Measurements from ENCODE around the gene QPRT. TPM values are rescaled to one million over a fixed set of nuclear protein-coding genes. Genes with fewer than 3 reads are reported as not detected.
A peak's percentile ranks its signal among the peaks of the same experiment; 100 is the strongest.
"Not testable (repeated sequence)": the region's sequence is repeated elsewhere in the genome, so short reads cannot be mapped to it uniquely, and the experiment has no call there.

QPRT gene
- total RNA-seq (under 1 TPM; 0.19 to 0.45 TPM), total RNA-seq (0 to 9.4 (median 1.1) reads per million in 172 experiments)
- polyA plus RNA-seq (2013, experiment 1 of 2) = 1.1 TPM
- 2.1 TPM for polyA plus RNA-seq (2013, experiment 2 of 2)

- no peaks in the 10 kb centered on the region for H3K9me3 Mint-ChIP-seq
- peak within 1 kb of the TSS; percentile 43 for H3K4me3 Mint-ChIP-seq
- peaks cover 17% of the 10 kb centered on the region for H3K4me1 Mint-ChIP-seq (ENCODE audit: low read depth)
- Histone ChIP-seq H3K27ac (ENCODE audit: low read depth in 1 of 2, low read length in 2 of 2) (peak within 1 kb of the TSS in 1 of 2 donors; percentile 21), H3K36me3 (ENCODE audit: insufficient read depth, low read length) (no peaks in the 10 kb centered on the region), H3K27me3 (ENCODE audit: control insufficient read depth in 1 of 2, insufficient read depth in 2 of 2, low read length in 2 of 2) (no peaks in the 10 kb centered on the region), H3K4me1 (ENCODE audit: insufficient read depth, low read length) (peaks cover 19% of the 10 kb centered on the region), H3K9me3 (ENCODE audit: control insufficient read depth in 1 of 2, insufficient read depth in 1 of 2, low read length in 2 of 2) (no peaks in the 10 kb centered on the region), H3K4me3 (ENCODE audit: low read length) (peak within 1 kb of the TSS; percentile 22)
- no peak for ATAC-seq (ENCODE audit: poor library complexity)
- no peaks in the 10 kb centered on the region for H3K27me3 Mint-ChIP-seq
- ChIA-PET CTCF (interaction anchor here (1.3 to 1.5 kb wide), 2 partner anchors 111 to 170 kb away, joined by 3 to 4 read pairs; partner anchors contain the start of gene KIF22), POLR2A (interaction anchor here (0.5 to 1.8 kb wide), 6 partner anchors 13 to 296 kb away, joined by 3 to 7 read pairs (median 4); partner anchors contain the start of genes KCTD13, KIF22 and SPN)
- no peaks in the 10 kb centered on the region for H3K36me3 Mint-ChIP-seq (ENCODE audit: low read depth)
- intact Hi-C loops (cut with DNase I, micrococcal nuclease) = loop anchor here in 1 of 2 experiments (2.0 kb wide), 1 partner anchor 16 kb away; the partner anchor contains the start of gene SPN
- peak within 1 kb of the TSS; percentile 73 for H3K27ac Mint-ChIP-seq
- TF ChIP-seq, protein P1, sequence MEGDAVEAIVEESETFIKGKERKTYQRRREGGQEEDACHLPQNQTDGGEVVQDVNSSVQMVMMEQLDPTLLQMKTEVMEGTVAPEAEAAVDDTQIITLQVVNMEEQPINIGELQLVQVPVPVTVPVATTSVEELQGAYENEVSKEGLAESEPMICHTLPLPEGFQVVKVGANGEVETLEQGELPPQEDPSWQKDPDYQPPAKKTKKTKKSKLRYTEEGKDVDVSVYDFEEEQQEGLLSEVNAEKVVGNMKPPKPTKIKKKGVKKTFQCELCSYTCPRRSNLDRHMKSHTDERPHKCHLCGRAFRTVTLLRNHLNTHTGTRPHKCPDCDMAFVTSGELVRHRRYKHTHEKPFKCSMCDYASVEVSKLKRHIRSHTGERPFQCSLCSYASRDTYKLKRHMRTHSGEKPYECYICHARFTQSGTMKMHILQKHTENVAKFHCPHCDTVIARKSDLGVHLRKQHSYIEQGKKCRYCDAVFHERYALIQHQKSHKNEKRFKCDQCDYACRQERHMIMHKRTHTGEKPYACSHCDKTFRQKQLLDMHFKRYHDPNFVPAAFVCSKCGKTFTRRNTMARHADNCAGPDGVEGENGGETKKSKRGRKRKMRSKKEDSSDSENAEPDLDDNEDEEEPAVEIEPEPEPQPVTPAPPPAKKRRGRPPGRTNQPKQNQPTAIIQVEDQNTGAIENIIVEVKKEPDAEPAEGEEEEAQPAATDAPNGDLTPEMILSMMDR (IDR thresholded peaks at IDR 0.05) = no peak
- no peak for DNase-seq
Measured at GRCh38 chr16:29678691-29679267, at the start of gene QPRT. Gene QPRT, plus strand, starts transcription at chr16:29679180. Its CDS starts 18 bp downstream, at chr16:29679198.

- DNase-seq; H3K27me3 Mint-ChIP-seq; intact Hi-C loops (cut with DNase I, micrococcal nuclease); H3K27ac Mint-ChIP-seq; H3K36me3 ChIP-seq (ENCODE audit: insufficient read depth, low read length); H3K4me3 Mint-ChIP-seq; H3K4me3 ChIP-seq (ENCODE audit: low read length); CTCF ChIA-PET; ATAC-seq (ENCODE audit: poor library complexity); H3K36me3 Mint-ChIP-seq (ENCODE audit: low read depth); H3K4me1 Mint-ChIP-seq (ENCODE audit: low read depth); H3K27ac ChIP-seq (ENCODE audit: low read depth in 1 of 2, low read length in 2 of 2); POLR2A ChIA-PET; H3K27me3 ChIP-seq (ENCODE audit: control insufficient read depth in 1 of 2, insufficient read depth in 2 of 2, low read length in 2 of 2); H3K9me3 Mint-ChIP-seq; H3K9me3 ChIP-seq (ENCODE audit: control insufficient read depth in 1 of 2, insufficient read depth in 1 of 2, low read length in 2 of 2): not testable (repeated sequence)
- H3K4me1 ChIP-seq (ENCODE audit: insufficient read depth, low read length) = peaks cover 16% of the 10 kb centered on the region
Measured at GRCh38 chr16:29629318-29629717, 49.7 kb upstream of the QPRT start.

DNA sequence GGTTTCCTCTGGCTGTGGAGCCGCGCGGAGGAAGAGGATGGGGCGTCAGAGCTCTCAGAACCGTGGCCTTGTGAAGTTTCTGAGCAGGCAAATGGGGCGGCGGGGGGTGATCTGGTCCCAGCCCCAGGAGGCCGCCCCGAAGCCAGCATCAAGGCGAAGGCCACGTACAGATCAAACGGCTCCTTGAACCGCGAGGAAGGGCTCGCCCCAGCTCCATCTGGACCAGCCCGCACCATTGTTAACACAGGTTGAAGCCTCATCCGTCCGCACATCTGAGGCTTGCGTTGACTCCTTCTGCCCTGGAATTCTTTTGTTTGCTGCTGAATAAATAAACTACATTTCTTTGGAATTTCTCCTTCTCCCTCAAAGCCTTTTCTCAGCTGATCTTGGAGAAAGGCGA is 47.3 kb upstream of the QPRT start:
- H3K36me3 Mint-ChIP-seq (ENCODE audit: low read depth); H3K27me3 Mint-ChIP-seq; CTCF ChIA-PET; H3K27ac Mint-ChIP-seq; H3K4me1 Mint-ChIP-seq (ENCODE audit: low read depth); H3K27me3 ChIP-seq (ENCODE audit: control insufficient read depth in 1 of 2, insufficient read depth in 2 of 2, low read length in 2 of 2); H3K9me3 Mint-ChIP-seq; intact Hi-C loops (cut with DNase I, micrococcal nuclease); ATAC-seq (ENCODE audit: poor library complexity); H3K4me3 ChIP-seq (ENCODE audit: low read length); POLR2A ChIA-PET; H3K27ac ChIP-seq (ENCODE audit: low read depth in 1 of 2, low read length in 2 of 2); H3K36me3 ChIP-seq (ENCODE audit: insufficient read depth, low read length); DNase-seq; H3K4me3 Mint-ChIP-seq; H3K9me3 ChIP-seq (ENCODE audit: control insufficient read depth in 1 of 2, insufficient read depth in 1 of 2, low read length in 2 of 2): not testable (repeated sequence)
- H3K4me1 ChIP-seq (ENCODE audit: insufficient read depth, low read length) = peaks cover 15% of the 10 kb centered on the region

DNA sequence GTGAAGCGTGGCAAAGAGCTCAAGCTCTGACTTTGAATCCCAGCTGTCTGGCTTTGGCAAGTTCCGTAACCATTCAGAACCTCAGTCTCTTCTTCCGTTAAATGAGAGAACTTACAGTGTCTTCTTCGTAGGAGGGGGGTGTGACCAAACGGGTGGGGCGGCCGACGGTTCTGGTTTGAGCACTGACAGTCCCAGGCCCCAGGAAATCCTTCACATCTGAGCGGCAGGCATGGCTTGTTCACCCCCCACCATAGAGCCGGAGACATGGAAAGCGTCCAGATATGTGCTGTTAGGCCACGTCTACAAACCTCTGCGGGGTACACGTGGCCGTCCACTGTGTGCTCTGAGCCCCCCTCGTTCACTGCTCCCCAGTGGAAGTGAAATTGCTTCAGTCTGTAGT is 43.1 kb upstream of the QPRT start:
- intact Hi-C loops (cut with DNase I, micrococcal nuclease); POLR2A ChIA-PET; H3K27ac ChIP-seq (ENCODE audit: low read depth in 1 of 2, low read length in 2 of 2); H3K9me3 ChIP-seq (ENCODE audit: control insufficient read depth in 1 of 2, insufficient read depth in 1 of 2, low read length in 2 of 2); H3K4me1 ChIP-seq (ENCODE audit: insufficient read depth, low read length); H3K4me3 Mint-ChIP-seq; H3K9me3 Mint-ChIP-seq; H3K27me3 Mint-ChIP-seq; H3K36me3 Mint-ChIP-seq (ENCODE audit: low read depth); H3K36me3 ChIP-seq (ENCODE audit: insufficient read depth, low read length); H3K4me1 Mint-ChIP-seq (ENCODE audit: low read depth); H3K4me3 ChIP-seq (ENCODE audit: low read length); H3K27me3 ChIP-seq (ENCODE audit: control insufficient read depth in 1 of 2, insufficient read depth in 2 of 2, low read length in 2 of 2); CTCF ChIA-PET; ATAC-seq (ENCODE audit: poor library complexity); DNase-seq; H3K27ac Mint-ChIP-seq: not testable (repeated sequence)

DNA sequence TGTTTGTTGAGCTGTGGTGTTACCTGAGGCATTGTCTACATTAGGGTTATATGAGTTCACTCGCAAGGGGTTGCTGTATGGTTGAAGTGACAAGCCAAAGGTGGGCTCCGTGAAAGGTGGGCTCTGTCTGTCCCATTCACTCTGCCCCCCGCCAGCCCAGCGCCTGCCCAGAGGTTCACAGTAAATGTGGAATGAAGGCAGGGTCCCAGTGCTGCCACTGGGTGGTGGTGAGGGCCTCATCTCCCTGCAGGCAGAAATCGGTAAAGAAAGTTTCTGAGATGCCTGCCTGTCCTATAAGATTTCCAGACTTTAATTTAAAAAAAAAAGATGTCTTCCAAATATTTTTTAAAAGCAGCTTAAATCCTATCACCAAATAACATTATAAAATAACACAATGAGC is 42.6 kb upstream of the QPRT start:
- H3K27me3 Mint-ChIP-seq; H3K27ac ChIP-seq (ENCODE audit: low read depth in 1 of 2, low read length in 2 of 2); H3K27ac Mint-ChIP-seq; H3K9me3 ChIP-seq (ENCODE audit: control insufficient read depth in 1 of 2, insufficient read depth in 1 of 2, low read length in 2 of 2); DNase-seq; CTCF ChIA-PET; H3K36me3 Mint-ChIP-seq (ENCODE audit: low read depth); ATAC-seq (ENCODE audit: poor library complexity); H3K9me3 Mint-ChIP-seq; H3K4me3 Mint-ChIP-seq; POLR2A ChIA-PET; H3K27me3 ChIP-seq (ENCODE audit: control insufficient read depth in 1 of 2, insufficient read depth in 2 of 2, low read length in 2 of 2); H3K4me3 ChIP-seq (ENCODE audit: low read length); H3K36me3 ChIP-seq (ENCODE audit: insufficient read depth, low read length); intact Hi-C loops (cut with DNase I, micrococcal nuclease): not testable (repeated sequence)
- H3K4me1 ChIP-seq (ENCODE audit: insufficient read depth, low read length) = peaks cover 10% of the 10 kb centered on the region
- H3K4me1 Mint-ChIP-seq (ENCODE audit: low read depth) = peaks cover 12% of the 10 kb centered on the region

- DNase-seq; H3K4me3 Mint-ChIP-seq; H3K36me3 ChIP-seq (ENCODE audit: insufficient read depth, low read length); H3K27me3 Mint-ChIP-seq; H3K9me3 Mint-ChIP-seq; H3K36me3 Mint-ChIP-seq (ENCODE audit: low read depth); intact Hi-C loops (cut with DNase I, micrococcal nuclease); ATAC-seq (ENCODE audit: poor library complexity); H3K27ac Mint-ChIP-seq; CTCF ChIA-PET; H3K9me3 ChIP-seq (ENCODE audit: control insufficient read depth in 1 of 2, insufficient read depth in 1 of 2, low read length in 2 of 2); H3K27ac ChIP-seq (ENCODE audit: low read depth in 1 of 2, low read length in 2 of 2); POLR2A ChIA-PET; H3K27me3 ChIP-seq (ENCODE audit: control insufficient read depth in 1 of 2, insufficient read depth in 2 of 2, low read length in 2 of 2); H3K4me3 ChIP-seq (ENCODE audit: low read length): not testable (repeated sequence)
- H3K4me1 ChIP-seq (ENCODE audit: insufficient read depth, low read length) = peaks cover 16% of the 10 kb centered on the region
- H3K4me1 Mint-ChIP-seq (ENCODE audit: low read depth) = peaks cover 17% of the 10 kb centered on the region
Measured at GRCh38 chr16:29638751-29639150, 40.2 kb upstream of the QPRT start.

Measured in CD4-positive, alpha-beta T cell (primary cell).